Left forelimb (tissue), 1 donor: Measurements from ENCODE around the gene PRDX3.
"Not testable (repeated sequence)": the region's sequence is repeated elsewhere in the genome, so short reads cannot be mapped to it uniquely, and the experiment has no call there.

Experiments used
- DNase-seq: peaks from one replicate; pipeline ENCODE4 v3.0.0-alpha.2; 2018; ENCODE audit warnings: low spot score

The PRDX3 gene

GRCh38 chr10:119165171-119166117 is 13.2 kb downstream of the PRDX3 start, which contains the start of gene SFXN4:
TSS of gene SFXN4 (minus strand) at chr10:119165714. CDS start at chr10:119165647, 67 bp downstream.
- DNase-seq = peak; percentile 90

- DNase-seq = no peak
These were observed 16.0 kb downstream of the PRDX3 start for GRCh38 chr10:119162452-119163092.

- no peak for DNase-seq
These were observed 16.7 kb downstream of the PRDX3 start for GRCh38 chr10:119161680-119162451.

GRCh38 chr10:119159332-119159731 is 19.3 kb downstream of the PRDX3 start:
- no peak for DNase-seq

- DNase-seq = no peak
These were observed 25.0 kb downstream of the PRDX3 start for GRCh38 chr10:119153661-119154060.

- DNase-seq = no peak
These were observed 25.6 kb downstream of the PRDX3 start for GRCh38 chr10:119153041-119153440.

- DNase-seq = not testable (repeated sequence)
These were observed 27.0 kb downstream of the PRDX3 start for GRCh38 chr10:119151601-119152000.

- no peak for DNase-seq
These were observed 28.9 kb downstream of the PRDX3 start for GRCh38 chr10:119149729-119150128.

- no peak for DNase-seq
These were observed 29.5 kb downstream of the PRDX3 start for GRCh38 chr10:119149157-119149556.

GRCh38 chr10:119143657-119144056 is 35.0 kb downstream of the PRDX3 start:
- DNase-seq = no peak

- DNase-seq = no peak
These were observed 37.9 kb downstream of the PRDX3 start for GRCh38 chr10:119140603-119141245.

GRCh38 chr10:119139464-119140067 is 39.0 kb downstream of the PRDX3 start:
- no peak for DNase-seq

- no peak for DNase-seq
These were observed 40.0 kb downstream of the PRDX3 start for GRCh38 chr10:119138346-119139306.

- DNase-seq = not testable (repeated sequence)
These were observed 40.7 kb downstream of the PRDX3 start for GRCh38 chr10:119137878-119138277.

- no peak for DNase-seq
These were observed 42.5 kb downstream of the PRDX3 start for GRCh38 chr10:119136084-119136483.

- no peak for DNase-seq
These were observed 43.1 kb downstream of the PRDX3 start for GRCh38 chr10:119135513-119135881.

- no peak for DNase-seq
These were observed 44.7 kb downstream of the PRDX3 start for GRCh38 chr10:119133949-119134348.

- no peak for DNase-seq
These were observed 45.9 kb downstream of the PRDX3 start for GRCh38 chr10:119132521-119133345.

- DNase-seq = no peak
These were observed 46.9 kb downstream of the PRDX3 start for GRCh38 chr10:119131512-119132240.
